SK-N-SH (cell line): ENCODE results near the gene STIM2.

Source experiments
- GABPA ChIP-seq: IDR thresholded peaks from 2 replicates; pipeline ENCODE4 v1.4.0; 2012; ENCODE audit warnings: low read depth, mild to moderate bottlenecking
- POLR2AphosphoS5 ChIP-seq: IDR thresholded peaks from 2 replicates; pipeline ENCODE4 v1.6.1; 2012; ENCODE audit warnings: low read depth, low read length
- SMC3 ChIP-seq: IDR thresholded peaks from 2 replicates; pipeline ENCODE4 v1.6.1; 2012; ENCODE audit warnings: low read depth, low read length, improper control_type of control experiment
- TCF12 ChIP-seq: IDR thresholded peaks from 2 replicates; pipeline ENCODE4 v1.4.0; 2012
- TF ChIP-seq, protein P1 (sequence below): fragments of 200-600 bp; sonication (generic); IDR thresholded peaks from 2 replicates; pipeline ENCODE4 v1.6.1; 2017; ENCODE audit warnings: antibody characterized with exemption, mild to moderate bottlenecking, moderate library complexity
- TF ChIP-seq, protein P2 (sequence below): IDR thresholded peaks from 2 replicates; pipeline ENCODE4; 2012
- TF ChIP-seq, protein P3 (sequence below): IDR thresholded peaks from 2 replicates; pipeline ENCODE4 v1.4.0; 2012; ENCODE audit warnings: low read depth

DNA sequence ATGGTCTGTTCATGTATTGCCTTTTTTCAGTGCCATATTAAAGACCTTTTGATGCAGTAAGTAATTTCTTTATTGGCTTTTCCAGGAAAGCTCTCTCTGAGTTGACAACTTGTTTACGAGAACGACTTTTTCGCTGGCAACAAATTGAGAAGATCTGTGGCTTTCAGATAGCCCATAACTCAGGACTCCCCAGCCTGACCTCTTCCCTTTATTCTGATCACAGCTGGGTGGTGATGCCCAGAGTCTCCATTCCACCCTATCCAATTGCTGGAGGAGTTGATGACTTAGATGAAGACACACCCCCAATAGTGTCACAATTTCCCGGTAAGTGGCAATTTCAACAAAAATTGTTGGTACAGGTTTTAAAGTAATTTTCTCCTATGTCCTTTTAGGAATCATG, 148.0 kb downstream of the STIM2 start:
- TF ChIP-seq, protein P1, sequence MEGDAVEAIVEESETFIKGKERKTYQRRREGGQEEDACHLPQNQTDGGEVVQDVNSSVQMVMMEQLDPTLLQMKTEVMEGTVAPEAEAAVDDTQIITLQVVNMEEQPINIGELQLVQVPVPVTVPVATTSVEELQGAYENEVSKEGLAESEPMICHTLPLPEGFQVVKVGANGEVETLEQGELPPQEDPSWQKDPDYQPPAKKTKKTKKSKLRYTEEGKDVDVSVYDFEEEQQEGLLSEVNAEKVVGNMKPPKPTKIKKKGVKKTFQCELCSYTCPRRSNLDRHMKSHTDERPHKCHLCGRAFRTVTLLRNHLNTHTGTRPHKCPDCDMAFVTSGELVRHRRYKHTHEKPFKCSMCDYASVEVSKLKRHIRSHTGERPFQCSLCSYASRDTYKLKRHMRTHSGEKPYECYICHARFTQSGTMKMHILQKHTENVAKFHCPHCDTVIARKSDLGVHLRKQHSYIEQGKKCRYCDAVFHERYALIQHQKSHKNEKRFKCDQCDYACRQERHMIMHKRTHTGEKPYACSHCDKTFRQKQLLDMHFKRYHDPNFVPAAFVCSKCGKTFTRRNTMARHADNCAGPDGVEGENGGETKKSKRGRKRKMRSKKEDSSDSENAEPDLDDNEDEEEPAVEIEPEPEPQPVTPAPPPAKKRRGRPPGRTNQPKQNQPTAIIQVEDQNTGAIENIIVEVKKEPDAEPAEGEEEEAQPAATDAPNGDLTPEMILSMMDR: no peak
- TF ChIP-seq, protein P2, sequence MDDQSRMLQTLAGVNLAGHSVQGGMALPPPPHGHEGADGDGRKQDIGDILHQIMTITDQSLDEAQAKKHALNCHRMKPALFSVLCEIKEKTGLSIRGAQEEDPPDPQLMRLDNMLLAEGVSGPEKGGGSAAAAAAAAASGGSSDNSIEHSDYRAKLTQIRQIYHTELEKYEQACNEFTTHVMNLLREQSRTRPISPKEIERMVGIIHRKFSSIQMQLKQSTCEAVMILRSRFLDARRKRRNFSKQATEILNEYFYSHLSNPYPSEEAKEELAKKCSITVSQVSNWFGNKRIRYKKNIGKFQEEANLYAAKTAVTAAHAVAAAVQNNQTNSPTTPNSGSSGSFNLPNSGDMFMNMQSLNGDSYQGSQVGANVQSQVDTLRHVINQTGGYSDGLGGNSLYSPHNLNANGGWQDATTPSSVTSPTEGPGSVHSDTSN: no peak
- TF ChIP-seq GABPA: no peak
- TF ChIP-seq, protein P3, sequence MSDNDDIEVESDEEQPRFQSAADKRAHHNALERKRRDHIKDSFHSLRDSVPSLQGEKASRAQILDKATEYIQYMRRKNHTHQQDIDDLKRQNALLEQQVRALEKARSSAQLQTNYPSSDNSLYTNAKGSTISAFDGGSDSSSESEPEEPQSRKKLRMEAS: no peak
- no peak for TF ChIP-seq POLR2AphosphoS5
- no peak for TF ChIP-seq TCF12
- TF ChIP-seq SMC3: no peak
